NCI-H748 (cell line): ENCODE data around the gene C1orf146.
"Not testable (repeated sequence)": the region's sequence is repeated elsewhere in the genome, so short reads cannot be mapped to it uniquely, and the experiment has no call there.

ENCODE experiments used
- DNase-seq: peaks from one replicate; lab custom pipeline; 2025; ENCODE audit not compliant: unreplicated experiment; lab: John Stamatoyannopoulos, UW

C1orf146 gene

GRCh38 chr1:92273039-92273438 is 55.3 kb downstream of the C1orf146 start:
- no peak for DNase-seq

DNA sequence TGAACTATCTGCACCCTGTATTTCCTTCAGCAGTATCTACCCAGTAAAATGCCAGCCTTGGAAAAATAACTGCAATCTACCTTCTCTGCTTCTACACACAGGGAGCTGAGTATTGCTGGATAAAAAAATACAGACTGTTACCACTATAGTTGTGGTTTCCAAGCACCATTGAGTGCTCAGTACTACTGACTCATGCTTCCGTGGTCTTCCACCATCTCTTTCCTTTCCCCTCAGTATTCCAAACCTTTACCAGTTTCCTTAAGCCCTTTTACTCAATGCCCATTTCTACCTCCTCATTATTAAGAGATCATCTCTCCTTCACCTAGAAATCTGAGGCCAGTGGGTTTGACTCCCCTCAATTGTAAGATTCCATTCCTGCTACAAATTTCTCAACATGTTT is 57.2 kb downstream of the C1orf146 start:
- no peak for DNase-seq

- DNase-seq = no peak
These were observed 58.4 kb downstream of the C1orf146 start for GRCh38 chr1:92276082-92276481.

GRCh38 chr1:92277105-92277723 is 59.5 kb downstream of the C1orf146 start:
- no peak for DNase-seq

GRCh38 chr1:92279781-92280180 is 62.1 kb downstream of the C1orf146 start:
- DNase-seq = not testable (repeated sequence)

- DNase-seq = not testable (repeated sequence)
These were observed 63.7 kb downstream of the C1orf146 start for GRCh38 chr1:92281411-92281810.

DNA sequence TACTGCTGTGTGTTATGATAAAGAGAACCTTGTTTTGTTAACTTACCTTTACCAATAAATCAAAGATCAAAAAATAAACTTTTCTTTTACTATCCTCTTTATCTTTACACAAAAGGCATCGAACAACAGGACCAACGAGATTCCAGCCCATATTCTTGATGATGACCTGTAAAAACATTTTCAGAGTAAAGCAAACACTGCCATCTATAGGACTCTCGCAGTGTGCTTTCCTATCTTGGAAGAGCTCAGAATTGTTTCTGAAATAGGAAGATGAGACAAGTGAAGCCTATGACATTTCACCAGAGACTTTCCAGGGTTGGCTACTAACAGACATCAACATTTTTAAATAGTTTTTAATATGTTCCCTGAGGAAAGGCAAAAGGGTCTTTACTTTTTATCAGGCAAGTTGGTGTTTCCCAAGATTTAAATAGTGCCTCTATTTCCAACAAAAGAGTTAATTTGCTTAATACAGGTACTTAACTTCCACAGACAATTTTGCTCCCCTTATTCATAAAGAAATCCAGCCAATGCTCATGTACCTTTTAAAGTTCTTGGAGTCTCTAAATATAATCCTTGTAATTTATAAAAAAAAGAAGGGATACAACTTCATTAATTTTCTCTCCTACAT is 73.8 kb downstream of the C1orf146 start:
- peak; percentile 60 for DNase-seq
